ENCODE data around the gene PITPNC1. TPM values are rescaled to one million over a fixed set of nuclear protein-coding genes. Genes with fewer than 3 reads are reported as not detected.

PITPNC1 gene
- total and polyA plus RNA-seq, 5 experiments from 2014 or later: 119 to 159 (median 128) TPM

GRCh38 chr17:67439269-67439668 lies 62.2 kb downstream of the PITPNC1 start:
- no peak for DNase-seq

GRCh38 chr17:67440277-67441051 lies 63.4 kb downstream of the PITPNC1 start:
- Mint-ChIP-seq H3K4me1 (peaks cover 48 to 93% (median 89%) of the 10 kb centered on the region in 4 donors), H3K4me3 (peak overlapping the region; percentile 72 to 91 (median 83)), H3K27ac (peak overlapping the region; percentile 96 to 100 (median 99)), H3K36me3 (peaks cover 0 to 5% (median 0%) of the 10 kb centered on the region in 3 donors), H3K9me3 (no peaks in the 10 kb centered on the region), H3K27me3 (no peaks in the 10 kb centered on the region)
- no peak for DNase-seq
- POLR2A ChIA-PET: interaction anchor here (0.6 to 29.3 kb wide), 19 partner anchors 9 to 248 kb away, joined by 3 to 824 read pairs (median 15); partner anchors contain the start of gene PITPNC1
- ATAC-seq: no peak

More at GRCh38 chr17:67439269-67439668, 62.2 kb downstream of the PITPNC1 start:
- no peak for ATAC-seq
- H3K9me3 Mint-ChIP-seq: no peaks in the 10 kb centered on the region
- H3K36me3 Mint-ChIP-seq: peaks cover 0 to 2% (median 0%) of the 10 kb centered on the region in 3 donors
- H3K27ac Mint-ChIP-seq: peak overlapping the region in 9 of 10 donors; percentile 86 to 100 (median 99)
- H3K27me3 Mint-ChIP-seq: no peaks in the 10 kb centered on the region
- POLR2A ChIA-PET: interaction anchor here (0.7 to 29.3 kb wide), 9 partner anchors 8 to 60 kb away, joined by 3 to 824 read pairs (median 30); no protein-coding TSS in a partner anchor
- peaks cover 42 to 92% (median 88%) of the 10 kb centered on the region in 4 donors for H3K4me1 Mint-ChIP-seq
- H3K4me3 Mint-ChIP-seq: peak overlapping the region in 2 of 10 donors; percentile 18 to 81

GRCh38 chr17:67441052-67441895 lies 64.2 kb downstream of the PITPNC1 start:
- H3K9me3 Mint-ChIP-seq: no peaks in the 10 kb centered on the region
- H3K4me3 Mint-ChIP-seq: peak overlapping the region; percentile 72 to 91 (median 83)
- POLR2A ChIA-PET: interaction anchor here (0.6 to 29.3 kb wide), 23 partner anchors 10 to 850 kb away, joined by 3 to 824 read pairs (median 6); partner anchors contain the start of genes ARSG, PITPNC1, PSMD12 and SLC16A6
- no peaks in the 10 kb centered on the region for H3K27me3 Mint-ChIP-seq
- ATAC-seq: peak; percentile 87 to 93
- H3K27ac Mint-ChIP-seq: peak overlapping the region; percentile 95 to 100 (median 99)
- peak; percentile 47 to 89 (median 77) for DNase-seq
- H3K36me3 Mint-ChIP-seq: peaks cover 0 to 3% (median 0%) of the 10 kb centered on the region in 3 donors
- H3K4me1 Mint-ChIP-seq: peaks cover 48 to 93% (median 89%) of the 10 kb centered on the region in 4 donors

GRCh38 chr17:67441896-67442219 lies 64.8 kb downstream of the PITPNC1 start:
- DNase-seq: no peak
- Mint-ChIP-seq H3K36me3 (peaks cover 0 to 3% (median 0%) of the 10 kb centered on the region in 3 donors), H3K4me1 (peaks cover 44 to 92% (median 89%) of the 10 kb centered on the region in 4 donors), H3K27me3 (no peaks in the 10 kb centered on the region), H3K27ac (peak overlapping the region; percentile 95 to 100 (median 99)), H3K4me3 (peak overlapping the region; percentile 72 to 91 (median 83)), H3K9me3 (no peaks in the 10 kb centered on the region)
- no peak for ATAC-seq
- POLR2A ChIA-PET: interaction anchor here (0.7 to 29.3 kb wide), 17 partner anchors 11 to 850 kb away, joined by 3 to 824 read pairs (median 24); partner anchors contain the start of genes ARSG, PITPNC1, PSMD12 and SLC16A6

- ATAC-seq: no peak
- Mint-ChIP-seq H3K4me1 (peaks cover 43 to 91% (median 88%) of the 10 kb centered on the region in 4 donors), H3K27ac (peak overlapping the region; percentile 94 to 100 (median 97)), H3K27me3 (no peaks in the 10 kb centered on the region), H3K4me3 (peak overlapping the region; percentile 9 to 73 (median 58)), H3K9me3 (no peaks in the 10 kb centered on the region), H3K36me3 (peaks cover 0 to 3% (median 0%) of the 10 kb centered on the region in 3 donors)
- POLR2A ChIA-PET: interaction anchor here (0.7 to 29.3 kb wide), 11 partner anchors 10 to 69 kb away, joined by 3 to 824 read pairs (median 30); partner anchors contain the start of gene PITPNC1
- no peak for DNase-seq
Observed at GRCh38 chr17:67442787-67443624, 65.9 kb downstream of the PITPNC1 start.

- Mint-ChIP-seq H3K36me3 (peaks cover 0 to 3% (median 0%) of the 10 kb centered on the region in 3 donors), H3K27me3 (no peaks in the 10 kb centered on the region), H3K9me3 (no peaks in the 10 kb centered on the region), H3K27ac (peak overlapping the region; percentile 94 to 100 (median 97)), H3K4me3 (peak overlapping the region in 9 of 10 donors; percentile 9 to 74 (median 41)), H3K4me1 (peaks cover 46 to 92% (median 89%) of the 10 kb centered on the region in 4 donors)
- no peak for ATAC-seq
- no peak for DNase-seq
- POLR2A ChIA-PET: interaction anchor here (1.1 to 29.3 kb wide), 5 partner anchors 8 to 64 kb away, joined by 3 to 824 read pairs (median 118); partner anchors contain the start of gene PITPNC1
Observed at GRCh38 chr17:67443931-67444595, 67.0 kb downstream of the PITPNC1 start.

- POLR2A ChIA-PET: interaction anchor here (0.5 to 29.3 kb wide), 7 partner anchors 7 to 153 kb away, joined by 3 to 824 read pairs (median 7); partner anchors contain the start of gene PITPNC1
- ATAC-seq (no peak), DNase-seq (no peak)
- Mint-ChIP-seq H3K4me3 (peak overlapping the region; percentile 17 to 88 (median 76)), H3K27me3 (no peaks in the 10 kb centered on the region), H3K27ac (peak overlapping the region; percentile 89 to 100 (median 96)), H3K4me1 (peaks cover 37 to 97% (median 96%) of the 10 kb centered on the region in 4 donors), H3K9me3 (no peaks in the 10 kb centered on the region), H3K36me3 (peaks cover 0 to 3% (median 0%) of the 10 kb centered on the region in 3 donors)
Observed at GRCh38 chr17:67448449-67448848, 71.4 kb downstream of the PITPNC1 start.

GRCh38 chr17:67449065-67449464 lies 72.0 kb downstream of the PITPNC1 start:
- H3K36me3 Mint-ChIP-seq: peaks cover 0 to 3% (median 0%) of the 10 kb centered on the region in 3 donors
- peak overlapping the region; percentile 64 to 88 (median 77) for H3K4me3 Mint-ChIP-seq
- no peaks in the 10 kb centered on the region for H3K27me3 Mint-ChIP-seq
- DNase-seq (no peak), ATAC-seq (no peak)
- peaks cover 36 to 98% (median 95%) of the 10 kb centered on the region in 4 donors for H3K4me1 Mint-ChIP-seq
- POLR2A ChIA-PET: interaction anchor here (0.6 to 29.3 kb wide), 7 partner anchors 8 to 73 kb away, joined by 5 to 824 read pairs (median 26); partner anchors contain the start of gene PITPNC1
- H3K27ac Mint-ChIP-seq: peak overlapping the region; percentile 89 to 100 (median 96)
- H3K9me3 Mint-ChIP-seq: no peaks in the 10 kb centered on the region

- no peaks in the 10 kb centered on the region for H3K27me3 Mint-ChIP-seq
- POLR2A ChIA-PET: interaction anchor here (0.6 to 29.3 kb wide), 10 partner anchors 9 to 74 kb away, joined by 3 to 824 read pairs (median 8); partner anchors contain the start of gene PITPNC1
- DNase-seq (peak in 3 of 10 donors; percentile 43 to 54 (median 45)), ATAC-seq (peak; percentile 23 to 29)
- H3K27ac Mint-ChIP-seq: peak overlapping the region; percentile 89 to 100 (median 96)
- H3K36me3 Mint-ChIP-seq: peaks cover 0 to under 1% (median 0%) of the 10 kb centered on the region in 3 donors
- peaks cover 30 to 99% (median 93%) of the 10 kb centered on the region in 4 donors for H3K4me1 Mint-ChIP-seq
- H3K9me3 Mint-ChIP-seq: no peaks in the 10 kb centered on the region
- H3K4me3 Mint-ChIP-seq: peak overlapping the region; percentile 64 to 88 (median 77)
Observed at GRCh38 chr17:67449845-67450755, 73.0 kb downstream of the PITPNC1 start.
